DMS 273 (cell line): ENCODE measurements around the gene ZBTB7C.
"Not testable (repeated sequence)": the region's sequence is repeated elsewhere in the genome, so short reads cannot be mapped to it uniquely, and the experiment has no call there.

Source experiments
- DNase-seq: peaks from one replicate; lab custom pipeline; 2025; ENCODE audit not compliant: unreplicated experiment; lab: John Stamatoyannopoulos, UW

Gene ZBTB7C

GRCh38 chr18:48408727-48409590, at the start of gene ZBTB7C:
Gene ZBTB7C, minus strand, starts transcription at chr18:48409383.
- DNase-seq = peak; percentile 78

- no peak for DNase-seq
Measured at GRCh38 chr18:48456838-48457237, 47.7 kb upstream of the ZBTB7C start.

DNA sequence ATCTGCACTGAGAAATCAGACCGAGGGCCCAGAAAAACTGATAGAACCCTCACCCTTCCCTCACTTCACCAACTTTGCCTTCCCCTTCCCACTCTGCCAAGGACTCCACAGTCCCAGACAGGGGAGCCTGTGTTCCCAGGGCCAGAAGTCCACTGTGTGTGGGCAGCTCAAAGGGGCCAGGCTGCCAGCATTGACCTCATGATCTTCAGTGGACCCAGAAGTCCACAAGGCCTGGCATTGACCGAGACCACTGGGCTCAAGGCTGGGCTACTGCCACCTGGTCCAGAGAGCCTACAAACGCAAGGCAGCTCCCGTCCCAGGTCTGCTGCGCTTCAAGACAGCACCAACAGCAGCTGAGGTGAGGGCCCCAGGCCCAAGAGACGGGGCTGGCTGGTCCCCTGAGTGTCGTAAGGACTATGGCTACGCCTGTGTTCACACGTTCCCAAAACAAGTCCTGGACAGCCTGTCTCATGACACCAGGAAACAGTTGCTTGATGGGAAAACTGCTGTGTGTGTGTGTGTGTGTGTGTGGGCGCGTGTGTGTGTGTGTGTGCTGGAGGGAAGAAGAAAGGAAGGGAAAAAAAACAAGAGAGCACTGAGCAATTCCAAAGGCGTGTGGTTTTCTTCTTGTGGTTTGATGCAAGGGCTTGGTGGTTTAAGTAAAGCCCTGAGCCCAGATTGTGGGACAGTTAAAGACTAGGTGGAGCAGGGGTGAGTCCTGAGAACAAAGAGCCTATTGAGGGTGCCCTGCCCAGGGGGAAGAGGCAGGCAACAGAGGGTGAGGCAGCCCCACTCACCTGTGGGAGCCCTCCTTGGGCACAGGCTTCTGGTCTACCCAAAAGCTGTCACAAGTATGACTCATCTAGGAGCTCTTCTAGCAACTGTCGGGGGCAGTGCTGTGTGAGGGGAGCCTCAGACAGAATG, 46.6 kb upstream of the ZBTB7C start:
- no peak for DNase-seq

GRCh38 chr18:48454261-48454757, 45.1 kb upstream of the ZBTB7C start:
- no peak for DNase-seq

DNA sequence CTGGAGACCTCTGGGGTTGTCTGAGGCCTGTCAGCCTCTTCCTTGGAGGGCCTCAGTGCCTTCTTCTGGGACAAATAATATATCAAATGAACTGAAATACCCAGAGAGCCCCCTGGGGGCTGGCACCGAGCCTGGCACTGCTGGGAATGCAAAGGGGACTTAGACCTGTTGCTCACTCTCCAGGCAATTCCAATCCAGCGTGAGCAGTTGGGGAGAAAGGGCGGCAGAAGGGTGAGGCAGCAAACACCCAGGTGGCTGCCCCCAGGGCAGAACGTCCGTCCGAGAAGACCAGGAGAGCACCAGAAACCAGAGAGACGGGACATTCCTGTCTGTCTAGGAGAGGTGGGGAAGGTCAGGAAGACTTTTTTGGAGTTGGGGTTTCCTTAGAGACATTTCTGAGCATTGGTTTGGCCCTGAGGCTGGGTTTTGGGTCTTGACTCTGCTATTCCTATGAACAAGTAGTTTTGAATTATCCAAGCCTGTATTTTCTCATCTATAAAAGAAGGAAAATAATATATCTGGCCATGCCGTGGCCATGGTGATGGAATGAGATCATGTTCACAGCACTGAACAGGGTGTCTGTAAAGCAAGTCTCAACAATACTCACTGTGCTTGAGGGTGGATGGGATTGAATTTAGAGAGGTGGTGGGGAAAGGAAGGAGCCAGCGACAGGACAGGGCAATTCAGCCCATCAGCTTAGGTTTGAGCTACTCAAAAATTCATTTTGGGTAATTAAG, 44.3 kb upstream of the ZBTB7C start:
- peak; percentile 24 for DNase-seq

DNA sequence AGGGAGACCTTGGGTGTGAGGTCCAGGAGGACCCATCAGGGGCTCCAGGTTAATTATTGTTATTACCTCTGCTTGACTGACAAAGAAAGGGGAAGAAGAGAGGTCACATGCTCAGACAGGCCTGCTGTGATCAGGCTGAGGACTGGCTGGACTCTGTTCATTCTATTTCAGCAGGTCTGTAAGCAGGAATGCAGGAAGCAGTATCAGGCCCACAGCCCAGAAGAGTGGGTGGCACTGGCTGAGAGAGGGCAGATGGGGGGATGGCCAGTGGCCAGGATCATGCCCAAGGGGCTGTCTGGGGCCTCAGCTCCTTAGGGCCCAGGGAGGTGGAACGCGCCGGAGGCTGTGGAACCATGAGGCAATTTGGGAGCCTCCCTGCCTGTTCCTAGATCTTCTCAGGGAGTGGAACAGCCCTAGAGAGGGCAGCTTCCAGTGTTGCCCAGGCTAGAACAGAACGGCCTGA, 43.7 kb upstream of the ZBTB7C start:
- no peak for DNase-seq

DNA sequence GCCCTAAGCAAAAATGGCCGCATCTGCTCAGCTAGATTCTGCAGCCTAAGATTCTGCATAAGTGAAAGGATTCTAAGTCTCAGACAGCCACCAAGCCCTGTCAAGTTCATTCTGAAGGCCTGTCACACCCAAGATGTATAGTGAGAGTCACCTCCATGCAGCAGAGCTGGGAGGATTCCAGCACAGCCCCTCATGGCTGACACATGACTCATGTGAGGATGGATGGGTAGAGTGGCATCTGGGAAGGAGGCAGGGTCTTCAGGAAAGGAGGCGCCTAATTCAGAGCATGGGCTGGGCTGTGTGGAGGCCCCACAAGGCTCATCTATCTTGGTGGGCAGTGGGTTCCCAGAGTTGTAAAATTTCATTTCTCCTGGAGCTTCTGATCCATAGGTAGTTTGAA, 41.5 kb upstream of the ZBTB7C start:
- peak; percentile 22 for DNase-seq

DNA sequence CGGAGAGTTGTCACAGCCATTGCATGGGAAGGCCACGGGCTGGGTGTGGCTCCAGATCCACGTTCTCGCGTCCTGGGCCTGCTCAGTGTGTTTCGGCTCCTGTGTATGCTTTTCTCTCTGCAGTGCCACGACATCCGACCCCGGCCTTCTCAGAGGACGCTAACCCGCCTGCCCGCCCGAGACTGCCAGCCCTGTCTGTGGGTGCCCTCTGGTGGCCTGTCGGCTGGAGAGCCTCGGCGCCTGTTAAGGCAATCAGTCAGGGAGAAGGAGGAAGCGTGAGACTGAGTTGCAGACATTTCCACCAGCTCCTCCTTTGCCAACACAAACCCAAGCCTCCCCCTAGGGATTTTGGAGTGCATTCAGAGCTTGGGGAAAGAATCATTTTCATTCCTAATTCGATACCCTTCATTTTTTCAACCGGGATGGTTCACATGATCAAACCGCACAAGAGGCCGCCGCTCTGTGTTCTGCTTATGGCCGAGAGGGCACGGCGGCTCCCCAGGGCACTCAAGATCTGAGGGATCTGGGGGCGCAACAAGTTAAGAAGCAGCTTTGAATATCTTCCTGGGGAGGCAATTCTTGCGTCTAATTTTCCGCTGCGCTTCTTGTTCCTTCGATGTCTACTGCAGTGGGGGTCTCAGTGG, 37.5 kb upstream of the ZBTB7C start:
- peak; percentile 91 for DNase-seq

DNA sequence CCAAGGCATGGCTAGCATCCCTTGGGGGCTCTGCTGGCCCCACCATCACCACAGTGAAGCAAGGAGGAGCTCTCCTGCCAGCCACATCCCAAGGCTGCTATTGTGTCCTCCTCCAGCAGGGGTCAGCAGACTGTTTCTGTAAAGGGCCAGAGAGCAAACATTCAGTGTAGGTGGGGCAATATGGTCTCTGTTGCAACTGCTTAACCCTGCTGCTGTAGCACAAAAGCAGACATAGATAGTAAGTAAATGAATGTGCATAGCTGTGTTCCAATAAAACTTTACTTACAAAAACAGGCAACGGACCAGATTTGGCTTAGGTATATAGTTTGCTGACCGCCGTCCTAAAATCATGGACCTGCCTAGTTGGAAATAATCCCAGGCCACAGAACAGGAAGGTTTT, 36.4 kb upstream of the ZBTB7C start:
- DNase-seq = peak; percentile 93

DNA sequence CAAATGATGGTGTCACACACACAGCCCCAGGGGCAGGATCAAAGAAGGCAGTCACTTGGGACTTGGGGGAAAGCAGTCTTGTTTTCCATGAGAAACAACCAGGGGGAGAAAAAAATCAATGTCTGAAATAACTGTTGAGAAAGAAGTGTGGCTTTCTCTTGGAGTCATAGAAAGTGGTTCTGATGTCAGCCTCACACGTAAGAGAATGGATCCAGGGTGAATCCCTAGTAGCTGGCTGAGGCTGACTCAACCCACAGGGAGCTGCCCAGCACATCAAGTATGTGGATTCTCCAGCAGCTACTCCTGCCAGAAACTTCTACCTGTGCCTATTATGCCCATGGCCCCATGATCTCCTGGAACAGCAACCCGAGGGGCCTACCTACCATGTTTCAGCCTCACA, 33.6 kb upstream of the ZBTB7C start:
- no peak for DNase-seq

DNA sequence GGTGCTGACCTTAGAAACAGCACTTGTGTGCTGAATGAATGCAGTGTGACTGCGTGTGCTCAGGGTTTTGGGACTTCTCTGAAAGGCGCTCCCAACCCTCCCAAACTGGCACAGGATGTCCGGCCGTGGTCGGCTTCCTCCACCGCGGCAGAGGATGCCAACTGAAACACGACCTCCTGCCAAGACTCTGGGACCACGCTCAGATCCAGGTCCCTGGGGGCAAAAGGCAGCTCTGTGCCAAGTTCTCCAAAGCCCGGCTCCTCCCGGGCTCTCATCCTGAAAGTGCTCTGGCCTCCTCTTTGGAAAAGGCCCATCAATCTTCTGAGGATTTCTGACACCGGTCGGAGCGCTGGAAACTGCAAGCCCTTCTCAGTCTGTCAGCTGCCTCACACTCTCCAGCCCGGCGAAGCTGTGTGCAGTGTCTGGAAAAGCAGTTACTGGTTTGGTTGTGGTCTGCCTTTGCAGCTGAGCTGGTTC, 32.3 kb upstream of the ZBTB7C start:
- DNase-seq = peak; percentile 65

- DNase-seq = no peak
Measured at GRCh38 chr18:48440924-48441323, 31.7 kb upstream of the ZBTB7C start.

GRCh38 chr18:48436907-48437306, 27.7 kb upstream of the ZBTB7C start:
- no peak for DNase-seq

DNA sequence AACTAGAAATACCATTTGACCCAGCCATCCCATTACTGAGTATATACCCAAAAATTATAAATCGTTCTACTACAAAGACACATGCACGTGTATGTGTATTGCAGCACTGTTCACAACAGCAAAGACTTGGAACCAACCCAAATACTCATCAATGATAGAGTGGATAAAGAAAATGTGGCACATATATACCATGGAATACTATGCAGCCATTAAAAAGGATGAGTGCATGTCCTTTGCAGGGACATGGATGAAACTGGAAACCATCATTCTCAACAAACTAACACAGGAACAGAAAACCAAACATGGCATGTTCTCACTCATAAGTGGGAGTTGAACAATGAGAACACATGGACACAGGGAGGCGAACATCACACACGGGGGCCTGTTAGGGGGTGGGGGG, 25.2 kb upstream of the ZBTB7C start:
- DNase-seq = not testable (repeated sequence)

DNA sequence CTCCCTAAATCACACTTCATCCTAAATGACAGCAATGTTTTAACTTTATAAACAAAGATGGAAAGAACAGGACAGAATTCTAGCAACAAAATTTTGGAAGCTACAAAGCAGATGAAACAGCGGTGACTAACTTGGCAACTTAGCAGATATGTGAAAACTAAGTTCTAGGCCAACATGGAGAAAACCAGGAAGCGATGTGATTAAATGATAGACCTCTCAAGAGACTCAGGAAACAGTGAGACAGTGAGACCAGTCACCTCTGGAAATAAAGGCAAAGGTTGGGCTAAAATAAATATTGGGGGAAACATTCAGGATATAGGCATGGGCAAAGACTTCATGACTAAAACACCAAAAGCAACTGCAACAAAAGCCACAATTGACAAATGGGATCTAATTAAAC, 24.4 kb upstream of the ZBTB7C start:
- DNase-seq = no peak

GRCh38 chr18:48430150-48430549, 21.0 kb upstream of the ZBTB7C start:
- no peak for DNase-seq

DNA sequence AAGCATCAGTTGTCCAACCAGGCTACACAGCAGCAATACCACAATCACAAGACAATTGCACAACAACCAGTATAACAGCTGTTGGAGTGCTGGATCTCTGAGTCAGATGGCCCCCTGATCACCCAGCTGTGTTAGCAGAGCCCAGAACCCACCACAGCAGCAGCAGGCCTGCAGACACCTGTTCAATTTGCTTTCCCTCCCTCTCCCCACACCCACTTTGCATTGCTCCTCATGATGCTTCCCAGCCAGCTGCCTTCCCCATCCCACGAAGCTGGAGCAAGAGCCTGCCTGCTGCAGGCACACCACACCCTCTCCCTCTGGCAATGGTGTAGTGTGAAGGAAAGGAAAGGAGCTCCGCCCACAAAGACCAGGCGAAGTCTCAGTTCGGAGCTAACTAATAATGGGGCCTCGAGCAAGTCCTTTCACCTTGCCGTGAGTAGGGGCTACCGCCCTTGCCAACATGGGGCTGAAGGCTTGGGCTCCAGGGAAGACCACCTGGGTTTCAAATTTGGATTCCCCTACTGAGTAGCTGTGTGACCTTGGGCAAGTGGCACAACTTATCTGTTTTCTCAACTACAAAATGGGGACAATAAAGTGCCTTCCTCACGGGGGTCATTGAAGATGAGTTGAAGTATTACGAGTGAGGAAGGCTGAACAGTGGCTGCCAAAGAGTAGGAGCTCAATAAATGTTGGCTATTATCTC, 19.4 kb upstream of the ZBTB7C start:
- DNase-seq = peak; percentile 54

DNA sequence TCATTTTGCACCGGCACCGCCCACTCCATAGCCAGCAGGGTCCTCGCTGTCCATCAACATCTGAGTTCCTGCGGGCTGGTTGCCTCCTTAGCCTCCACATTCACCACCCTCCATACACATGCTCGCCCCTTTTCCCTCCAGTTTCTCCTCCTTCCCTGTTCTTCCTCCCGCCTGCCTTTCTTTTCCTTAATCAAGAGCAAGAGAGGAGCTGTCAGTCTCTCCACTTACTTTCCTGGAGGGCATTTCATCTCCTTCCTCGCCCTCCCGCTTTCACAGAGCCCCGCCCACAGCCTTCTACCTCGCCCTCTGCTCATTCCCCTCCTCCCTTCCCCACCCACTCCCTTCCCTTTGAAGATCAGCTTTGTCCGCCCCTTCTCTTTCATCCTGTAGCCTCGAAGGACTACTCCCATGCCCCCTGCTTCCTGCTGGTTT, 13.8 kb upstream of the ZBTB7C start:
- no peak for DNase-seq

GRCh38 chr18:48419277-48420022, 10.3 kb upstream of the ZBTB7C start:
- peak; percentile 15 for DNase-seq
